Loucy (cell line): ENCODE measurements around the gene MACROD2.

Experiments
- H2AFZ ChIP-seq: fragments of 200-600 bp; sonication (generic); 2 replicates; pipeline ENCODE4 v1.6.0; 2016; ENCODE audit warnings: antibody characterized with exemption, mild to moderate bottlenecking, low read length, moderate library complexity
- H3F3A ChIP-seq: fragments of 200-600 bp; 2 replicates; pipeline ENCODE4 v1.6.0; 2016; ENCODE audit warnings: antibody characterized with exemption, low read depth, mild to moderate bottlenecking
- H3K27me3 ChIP-seq: fragments of 200-600 bp; sonication (generic); 2 replicates; pipeline ENCODE4 v1.6.1; 2014; ENCODE audit warnings: low read length, mild to moderate bottlenecking; ENCODE audit not compliant: insufficient read depth, poor library complexity, severe bottlenecking
- H3K36me3 ChIP-seq: fragments of 200-600 bp; sonication (generic); 2 replicates; pipeline ENCODE4 v1.6.1; 2016; ENCODE audit warnings: low read length; ENCODE audit not compliant: insufficient read depth
- H3K4me1 ChIP-seq: fragments of 200-600 bp; sonication (generic); 2 replicates; pipeline ENCODE4 v1.5.1; 2014; ENCODE audit warnings: low read length, mild to moderate bottlenecking; ENCODE audit not compliant: insufficient read depth, poor library complexity, severe bottlenecking
- H3K4me2 ChIP-seq: fragments of 200-600 bp; sonication (generic); 2 replicates; pipeline ENCODE4 v1.6.0; 2014; ENCODE audit warnings: antibody characterized with exemption, low read length, low read depth, mild to moderate bottlenecking; ENCODE audit not compliant: poor library complexity, severe bottlenecking
- H3K4me3 ChIP-seq: fragments of 200-600 bp; sonication (generic); 2 replicates; pipeline ENCODE4 v1.5.1; 2014; ENCODE audit warnings: low read length, mild to moderate bottlenecking, mixed read lengths; ENCODE audit not compliant: poor library complexity, severe bottlenecking
- H3K79me2 ChIP-seq: fragments of 200-600 bp; sonication (generic); 2 replicates; pipeline ENCODE4 v1.6.1; 2014; ENCODE audit warnings: low read length; ENCODE audit not compliant: insufficient read depth
- H3K9ac ChIP-seq: fragments of 200-600 bp; sonication (generic); 2 replicates; pipeline ENCODE4 v1.6.0; 2014; ENCODE audit warnings: mild to moderate bottlenecking, low read depth, low read length, moderate library complexity; ENCODE audit not compliant: poor library complexity, severe bottlenecking
- H3K9me2 ChIP-seq: fragments of 200-600 bp; sonication (generic); replicated peaks from 2 replicates; pipeline ENCODE4 v1.6.1; 2016; ENCODE audit warnings: low read depth, low read length, mixed read lengths
- H3K9me3 ChIP-seq: fragments of 200-600 bp; sonication (generic); 2 replicates; pipeline ENCODE4 v1.6.1; 2014; ENCODE audit warnings: mild to moderate bottlenecking, antibody characterized with exemption, low read length, low read depth; ENCODE audit not compliant: insufficient read depth
- H4K20me1 ChIP-seq: fragments of 200-600 bp; sonication (generic); 2 replicates; pipeline ENCODE4 v1.6.0; 2014; ENCODE audit warnings: antibody characterized with exemption, low read length, mild to moderate bottlenecking; ENCODE audit not compliant: insufficient read depth, poor library complexity, severe bottlenecking
- CTCF ChIP-seq: fragments of 200-600 bp; sonication (generic); conservative IDR thresholded peaks from 2 replicates; pipeline ENCODE4 v1.5.1; 2014; ENCODE audit warnings: mild to moderate bottlenecking, antibody characterized with exemption, low read length
- EZH2phosphoT487 ChIP-seq: fragments of 200-600 bp; IDR thresholded peaks from 2 replicates; pipeline ENCODE4 v1.6.1; 2018; ENCODE audit warnings: antibody characterized with exemption, mild to moderate bottlenecking, moderate library complexity, borderline replicate concordance

The MACROD2 gene

DNA sequence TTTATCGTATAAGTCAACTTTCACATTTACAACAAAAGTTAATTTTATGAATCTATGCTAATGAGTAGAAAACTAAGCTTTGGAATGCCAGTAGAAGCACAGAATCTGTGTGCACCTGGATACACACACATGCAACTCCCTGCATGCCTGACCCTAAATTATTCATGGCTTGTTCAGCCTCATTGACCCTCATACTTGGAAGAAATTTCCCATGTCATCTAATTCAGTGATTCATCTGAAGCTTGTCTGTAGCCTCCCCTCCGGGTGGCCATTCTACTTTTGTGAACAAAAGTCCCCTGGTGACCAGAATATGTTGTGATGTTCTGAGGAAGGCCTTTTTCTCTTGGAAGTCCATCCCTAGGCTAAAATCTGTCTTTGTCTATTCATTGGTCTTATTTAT lies 1499.5 kb downstream of the MACROD2 start:
- Histone ChIP-seq H3K4me1 (no peaks in the 10 kb centered on the region), H4K20me1 (no peaks in the 10 kb centered on the region), H3F3A (no peaks in the 10 kb centered on the region), H2AFZ (no peak overlapping the region), H3K79me2 (no peaks in the 10 kb centered on the region), H3K9me3 (0 out of 2 replicates have a peak, but pooled peaks cover 3% of the 10 kb centered on the region), H3K4me3 (no peak overlapping the region), H3K36me3 (no peaks in the 10 kb centered on the region), H3K27me3 (no peaks in the 10 kb centered on the region), H3K9me2 (no peaks in the 10 kb centered on the region), H3K4me2 (no peak overlapping the region), H3K9ac (no peak overlapping the region)
- TF ChIP-seq EZH2phosphoT487 (no peak), CTCF (no peak)

DNA sequence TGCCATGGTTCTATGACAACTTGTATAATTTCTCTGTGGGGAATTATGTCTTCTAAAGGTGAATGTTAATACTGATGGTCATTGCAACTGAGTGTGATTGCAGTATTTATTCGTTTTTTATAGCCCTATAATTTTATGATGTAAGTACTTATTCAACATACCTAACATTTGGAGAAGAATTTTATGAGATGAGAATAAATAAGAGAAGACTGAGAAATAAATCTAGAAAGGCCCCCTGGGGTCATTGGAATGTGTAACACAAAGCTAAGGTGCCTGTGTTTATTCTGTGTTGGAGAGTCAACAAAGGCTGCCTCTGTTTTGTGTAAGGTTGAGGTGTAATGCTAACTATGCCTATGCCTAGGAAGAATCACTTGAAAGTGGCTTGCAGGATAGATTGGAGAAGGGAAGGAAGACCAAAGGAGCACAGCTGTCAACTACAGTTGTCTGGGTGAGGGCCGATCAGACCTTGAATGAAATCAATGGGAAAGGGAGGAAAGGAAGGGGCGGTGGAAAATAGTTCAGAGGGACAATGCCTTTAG lies 1501.3 kb downstream of the MACROD2 start:
- H3K4me2 ChIP-seq = no peak overlapping the region
- no peaks in the 10 kb centered on the region for H3K4me1 ChIP-seq
- no peaks in the 10 kb centered on the region for H3K79me2 ChIP-seq
- TF ChIP-seq EZH2phosphoT487 = no peak
- no peak for TF ChIP-seq CTCF
- no peaks in the 10 kb centered on the region for H3K36me3 ChIP-seq
- no peaks in the 10 kb centered on the region for H3F3A ChIP-seq
- H3K9ac ChIP-seq = no peak overlapping the region
- 0 out of 2 replicates have a peak, but pooled peaks cover 3% of the 10 kb centered on the region for H3K9me3 ChIP-seq
- H3K27me3 ChIP-seq = no peaks in the 10 kb centered on the region
- no peak overlapping the region for H3K4me3 ChIP-seq
- no peaks in the 10 kb centered on the region for H4K20me1 ChIP-seq
- H3K9me2 ChIP-seq = no peaks in the 10 kb centered on the region
- no peak overlapping the region for H2AFZ ChIP-seq

GRCh38 chr20:15498926-15499325 lies 1503.6 kb downstream of the MACROD2 start:
- Histone ChIP-seq H3K4me2 (no peak overlapping the region), H4K20me1 (no peaks in the 10 kb centered on the region), H2AFZ (no peak overlapping the region), H3K9me3 (0 out of 2 replicates have a peak, but pooled peaks cover 3% of the 10 kb centered on the region), H3K4me3 (no peak overlapping the region), H3K4me1 (no peaks in the 10 kb centered on the region), H3K27me3 (no peaks in the 10 kb centered on the region), H3K9me2 (no peaks in the 10 kb centered on the region), H3F3A (no peaks in the 10 kb centered on the region), H3K9ac (no peak overlapping the region), H3K36me3 (no peaks in the 10 kb centered on the region), H3K79me2 (no peaks in the 10 kb centered on the region)
- TF ChIP-seq CTCF (no peak), EZH2phosphoT487 (no peak)
